Adrenal gland (tissue), 5 donors: ENCODE data around the gene ADAMTS17.

Experiments used
- CTCF ChIP-seq, 6 experiments: fragments of 450-650 bp in 4 of 6; fragments of 200-600 bp in 2 of 6; sonication (generic) in 1 of 6; IDR thresholded peaks; 1 replicate in 5 of 6; 2 replicates in 1 of 6; pipeline versions ENCODE4 v1.5.1 to v1.8.0; 2016 to 2021; ENCODE audit warnings: antibody characterized with exemption in 6 of 6, mild to moderate bottlenecking in 2 of 6, moderate library complexity in 1 of 6
- POLR2A ChIP-seq, 2 donors: fragments of 450-650 bp; IDR thresholded peaks; one replicate each; pipeline ENCODE4 v1.6.1; 2017; ENCODE audit warnings: antibody characterized with exemption in 2 of 2, mild to moderate bottlenecking in 2 of 2, moderate library complexity in 1 of 2
- donor health status: DM: no; HTN: no; CAD: no.

DNA sequence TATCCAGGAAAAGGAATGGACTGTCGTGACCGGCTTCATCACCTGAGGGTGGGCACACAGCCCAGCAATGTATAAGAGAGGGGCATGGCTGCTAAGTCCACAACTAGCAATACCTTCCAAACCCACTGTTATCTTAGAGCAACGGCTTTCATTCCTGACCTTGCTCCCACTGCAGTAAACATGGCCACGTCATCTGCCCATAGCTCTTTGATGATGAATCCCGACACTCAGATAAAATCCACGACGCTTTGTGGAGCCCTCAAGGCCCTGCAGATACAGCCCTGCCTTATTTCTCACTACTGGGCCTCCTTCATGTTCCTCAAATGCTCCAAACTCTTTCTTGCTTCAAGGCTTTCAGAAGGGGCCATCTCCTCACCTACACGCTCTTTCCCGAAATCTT is 114.0 kb downstream of the ADAMTS17 start:
- no peak for TF ChIP-seq POLR2A (IDR thresholded peaks at IDR 0.05)
- TF ChIP-seq CTCF (IDR thresholded peaks at IDR 0.05), result no peak
